Gastrocnemius medialis (tissue), 4 donors: ENCODE results near the gene PROKR2. TPM values are rescaled to one million over a fixed set of nuclear protein-coding genes. Genes with fewer than 3 reads are reported as not detected.

Source experiments
- ATAC-seq, 2 donors: fragments of 150-250 bp; one replicate each; pipeline ENCODE4 v1.9.1; 2016
- DNase-seq, 2 donors: peaks; one replicate each; pipeline ENCODE4 v3.0.0-alpha.2; 2019
- H3K27ac ChIP-seq, 4 donors: fragments of 200-600 bp; sonication (generic); 1 replicate in 1 of 4; 2 replicates in 3 of 4; pipeline ENCODE4 v1.5.1; 2016 to 2018; ENCODE audit warnings: mild to moderate bottlenecking in 2 of 4, moderate library complexity in 1 of 4
- H3K27me3 ChIP-seq, 3 donors: fragments of 200-600 bp; sonication (generic) in 2 of 3; 1 replicate in 1 of 3; 2 replicates in 2 of 3; pipeline versions ENCODE4 v1.5.1 to v1.6.0; 2016 to 2019; ENCODE audit warnings: mild to moderate bottlenecking in 1 of 3, moderate library complexity in 1 of 3
- H3K36me3 ChIP-seq, 2 donors: fragments of 200-600 bp; sonication (generic) in 1 of 2; one replicate each; pipeline ENCODE4 v1.5.1; 2017 to 2018
- H3K4me1 ChIP-seq, 2 donors: fragments of 200-600 bp; sonication (generic) in 1 of 2; one replicate each; pipeline ENCODE4 v1.5.1; 2016 to 2017; ENCODE audit warnings: mild to moderate bottlenecking in 2 of 2
- H3K4me3 ChIP-seq, 4 donors: fragments of 200-600 bp; sonication (generic) in 3 of 4; 1 replicate in 1 of 4; 2 replicates in 3 of 4; pipeline ENCODE4 v1.5.1; 2016 to 2019; ENCODE audit warnings: mild to moderate bottlenecking in 2 of 4
- H3K9me3 ChIP-seq, 3 donors: fragments of 200-600 bp; sonication (generic) in 2 of 3; 1 replicate in 1 of 3; 2 replicates in 2 of 3; pipeline ENCODE4 v1.5.1; 2016 to 2019
- CTCF ChIP-seq, 5 experiments: fragments of 450-650 bp in 3 of 5; fragments of 200-600 bp in 2 of 5; sonication (generic) in 2 of 5; IDR thresholded peaks in 4 of 5; conservative IDR thresholded peaks in 1 of 5; 1 replicate in 4 of 5; 2 replicates in 1 of 5; pipeline ENCODE4 v1.5.1; 2016 to 2019; ENCODE audit warnings: antibody characterized with exemption in 5 of 5, mild to moderate bottlenecking in 3 of 5, moderate library complexity in 3 of 5
- POLR2A ChIP-seq, 2 donors: fragments of 450-650 bp; IDR thresholded peaks; one replicate each; pipeline ENCODE4 v1.6.1; 2017; ENCODE audit warnings: antibody characterized with exemption in 2 of 2, mild to moderate bottlenecking in 2 of 2, moderate library complexity in 2 of 2
- in situ Hi-C, 4 donors: fragments of 200-750 bp; cut with MboI; loops; one replicate each; pipeline versions ENCODE4 v1.15.0 to v1.8.0; 2017; ENCODE audit warnings: low sequenced_read_pairs in 4 of 4
- intact Hi-C: fragments of 100-400 bp; cut with DNase I; formaldehyde crosslinking; loops from one replicate; pipeline ENCODE4 v1.15.1; 2023; ENCODE audit warnings: low total_unique reads
- total RNA-seq, 4 donors: library from RNA; depleted of rRNA; stranded (reverse); fragments of >200 nt; gene quantifications; one replicate each; pipeline versions ENCODE4 v1.1.0 to v1.2.3, GENCODE V29; 2016

The PROKR2 gene
- total RNA-seq, 4 donors from 2014 or later = not detected

DNA sequence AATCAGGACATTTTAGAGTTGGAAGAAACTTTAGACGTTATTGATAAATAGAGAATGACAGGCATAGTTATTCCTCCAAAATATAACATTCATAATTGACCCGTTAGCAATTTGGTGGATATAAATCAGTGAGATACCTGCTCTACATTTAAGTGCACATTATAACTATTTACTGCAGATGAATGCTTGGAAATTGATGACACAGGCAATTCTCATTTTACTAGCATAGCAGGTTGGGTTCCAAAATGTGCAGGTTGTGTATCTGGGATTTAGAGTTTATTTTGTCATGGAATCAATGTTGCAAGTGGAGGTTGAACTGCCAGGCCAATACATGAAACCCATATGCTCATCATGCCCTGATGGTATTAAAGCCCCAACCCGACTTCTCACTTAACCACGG lies 44.4 kb upstream of the PROKR2 start:
- in situ Hi-C loops = no loop called here
- no peak for DNase-seq
- H3K9me3 ChIP-seq = no peaks in the 10 kb centered on the region
- H3K27me3 ChIP-seq = no peaks in the 10 kb centered on the region
- no peak overlapping the region for H3K27ac ChIP-seq
- H3K4me3 ChIP-seq = no peak overlapping the region
- H3K36me3 ChIP-seq = no peaks in the 10 kb centered on the region
- TF ChIP-seq CTCF (IDR thresholded peaks at IDR 0.05 in 4 of 5, conservative IDR thresholded peaks at IDR 0.05 in 1 of 5) (no peak), POLR2A (IDR thresholded peaks at IDR 0.05) (no peak)
- no peak for ATAC-seq
- H3K4me1 ChIP-seq = no peaks in the 10 kb centered on the region
- intact Hi-C loops = no loop called here

- in situ Hi-C loops = no loop called here
Measured at GRCh38 chr20:5357946-5358345, 41.2 kb upstream of the PROKR2 start.

GRCh38 chr20:5356941-5357340 lies 40.2 kb upstream of the PROKR2 start:
- no peaks in the 10 kb centered on the region for H3K9me3 ChIP-seq
- no peaks in the 10 kb centered on the region for H3K27me3 ChIP-seq
- H3K27ac ChIP-seq = no peak overlapping the region
- H3K4me3 ChIP-seq = no peak overlapping the region
- DNase-seq = no peak
- TF ChIP-seq CTCF (IDR thresholded peaks at IDR 0.05 in 4 of 5, conservative IDR thresholded peaks at IDR 0.05 in 1 of 5) = no peak
- TF ChIP-seq POLR2A (IDR thresholded peaks at IDR 0.05) = no peak
- in situ Hi-C loops = no loop called here
- H3K4me1 ChIP-seq = no peaks in the 10 kb centered on the region
- ATAC-seq = no peak
- H3K36me3 ChIP-seq = no peaks in the 10 kb centered on the region
- intact Hi-C loops = no loop called here

More at GRCh38 chr20:5357946-5358345, 41.2 kb upstream of the PROKR2 start:
- Histone ChIP-seq H3K4me3 (no peak overlapping the region), H3K27me3 (no peaks in the 10 kb centered on the region), H3K27ac (no peak overlapping the region), H3K4me1 (no peaks in the 10 kb centered on the region), H3K36me3 (no peaks in the 10 kb centered on the region), H3K9me3 (no peaks in the 10 kb centered on the region)
- intact Hi-C loops = no loop called here
- TF ChIP-seq CTCF (IDR thresholded peaks at IDR 0.05 in 4 of 5, conservative IDR thresholded peaks at IDR 0.05 in 1 of 5) (no peak), POLR2A (IDR thresholded peaks at IDR 0.05) (no peak)
- DNase-seq = no peak
- ATAC-seq = no peak

DNA sequence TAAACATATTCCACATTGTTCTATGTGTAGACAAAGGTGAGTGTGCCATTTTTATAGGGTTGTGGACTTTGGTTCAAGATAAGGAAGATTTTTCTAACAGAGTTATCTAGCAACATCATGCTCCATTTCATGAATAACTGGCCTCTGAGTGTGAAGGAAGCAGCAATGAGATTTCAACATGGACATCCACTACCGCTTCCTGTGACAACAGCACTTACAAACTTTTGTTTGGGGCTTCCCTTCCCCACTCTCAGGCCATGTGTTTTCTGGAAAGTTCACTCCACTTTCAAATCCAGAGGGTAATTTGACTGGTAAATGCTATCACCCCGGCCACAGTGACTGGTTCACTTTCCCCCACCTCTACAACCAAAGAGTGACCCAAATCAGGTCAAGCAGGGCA lies 38.1 kb upstream of the PROKR2 start:
- no peak overlapping the region for H3K4me3 ChIP-seq
- no peak overlapping the region for H3K27ac ChIP-seq
- TF ChIP-seq POLR2A (IDR thresholded peaks at IDR 0.05) = no peak
- TF ChIP-seq CTCF (IDR thresholded peaks at IDR 0.05 in 4 of 5, conservative IDR thresholded peaks at IDR 0.05 in 1 of 5) = no peak
- H3K4me1 ChIP-seq = no peaks in the 10 kb centered on the region
- no peaks in the 10 kb centered on the region for H3K36me3 ChIP-seq
- in situ Hi-C loops (no loop called here), intact Hi-C loops (no loop called here)
- H3K27me3 ChIP-seq = no peaks in the 10 kb centered on the region
- no peaks in the 10 kb centered on the region for H3K9me3 ChIP-seq
- DNase-seq = no peak
- no peak for ATAC-seq
